HG02610 (cell line): Measurements from ENCODE around the gene CTF1.
A peak's percentile ranks its signal among the peaks of the same experiment; 100 is the strongest.
"Not testable (repeated sequence)": the region's sequence is repeated elsewhere in the genome, so short reads cannot be mapped to it uniquely, and the experiment has no call there.

Experiments
- ATAC-seq: cut with Tn5 transposase; IDR thresholded peaks from one replicate; pipeline ENCODE4 v1.9.1; 2021; ENCODE audit warnings: mild to moderate bottlenecking, moderate library complexity; ENCODE audit not compliant: unreplicated experiment

The CTF1 gene

DNA sequence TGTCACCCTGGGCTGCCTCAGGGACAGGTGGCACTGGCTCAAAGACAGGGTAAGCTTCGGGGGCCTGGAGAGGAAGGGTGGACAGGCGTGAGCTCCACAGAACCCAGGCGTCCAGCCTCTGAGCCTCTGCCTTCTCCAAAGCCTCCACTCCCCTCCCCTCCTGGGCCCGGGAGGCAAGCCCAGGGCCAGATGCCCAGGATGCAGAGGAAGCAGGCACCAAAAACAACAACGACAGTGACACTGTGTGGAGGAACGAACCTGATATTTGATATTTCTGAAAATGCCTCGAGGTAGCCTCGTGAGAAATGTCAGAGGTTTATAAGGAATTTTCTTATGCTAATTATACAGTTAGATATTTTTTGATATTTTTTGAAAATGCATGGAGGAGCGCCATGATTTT lies 8.5 kb upstream of the CTF1 start:
- ATAC-seq, result no peak

DNA sequence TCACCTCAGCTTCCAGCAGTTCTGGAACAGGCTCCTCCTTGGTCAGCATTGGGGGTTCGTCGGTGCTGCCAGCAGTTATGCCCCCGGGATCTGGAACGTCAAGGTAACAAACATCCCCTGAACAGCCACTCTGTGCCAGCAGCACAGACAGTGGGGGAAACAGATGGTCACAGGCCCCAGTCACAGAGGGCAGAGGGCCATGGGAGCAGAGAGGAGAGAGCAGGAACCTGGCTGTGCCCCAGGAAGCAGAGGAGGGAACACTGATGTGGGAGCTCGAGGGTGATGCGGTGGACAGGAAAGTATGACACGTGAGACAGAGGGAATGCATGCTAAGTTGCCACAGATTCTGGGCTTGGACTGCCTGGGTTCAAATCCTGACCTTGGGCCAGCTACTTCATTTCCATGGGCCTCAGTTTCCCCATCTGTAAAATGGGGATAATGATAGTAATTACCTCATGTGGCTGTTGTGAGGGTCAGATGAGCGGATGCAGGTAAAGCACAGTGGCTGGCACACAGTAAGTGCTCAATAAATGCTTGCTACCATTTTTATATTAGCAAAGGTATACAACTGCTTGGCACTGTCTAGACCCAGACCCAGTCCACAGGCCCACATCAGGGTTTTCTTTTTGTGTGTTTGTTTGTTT lies 7.4 kb upstream of the CTF1 start:
- no peak for ATAC-seq

DNA sequence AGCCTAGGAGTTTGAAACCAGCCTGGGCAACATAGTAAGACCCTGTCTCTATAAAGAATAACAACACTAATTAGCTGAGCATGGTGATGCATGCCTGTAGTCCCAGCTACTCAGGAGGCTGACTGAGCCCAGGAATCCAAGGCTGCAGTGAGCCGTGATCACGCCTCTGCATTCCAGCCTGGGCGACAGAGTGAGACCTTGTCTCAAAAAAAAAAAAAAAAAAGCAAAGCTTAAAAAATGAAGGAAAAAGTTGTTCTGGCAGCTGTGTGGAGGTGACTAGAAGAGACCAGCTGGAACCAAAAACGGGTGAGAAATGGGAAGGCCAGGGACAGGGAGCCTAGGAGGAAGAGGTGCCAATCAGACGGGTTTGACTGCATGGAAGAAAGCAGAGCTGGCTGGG lies 6.7 kb upstream of the CTF1 start:
- ATAC-seq, result no peak

DNA sequence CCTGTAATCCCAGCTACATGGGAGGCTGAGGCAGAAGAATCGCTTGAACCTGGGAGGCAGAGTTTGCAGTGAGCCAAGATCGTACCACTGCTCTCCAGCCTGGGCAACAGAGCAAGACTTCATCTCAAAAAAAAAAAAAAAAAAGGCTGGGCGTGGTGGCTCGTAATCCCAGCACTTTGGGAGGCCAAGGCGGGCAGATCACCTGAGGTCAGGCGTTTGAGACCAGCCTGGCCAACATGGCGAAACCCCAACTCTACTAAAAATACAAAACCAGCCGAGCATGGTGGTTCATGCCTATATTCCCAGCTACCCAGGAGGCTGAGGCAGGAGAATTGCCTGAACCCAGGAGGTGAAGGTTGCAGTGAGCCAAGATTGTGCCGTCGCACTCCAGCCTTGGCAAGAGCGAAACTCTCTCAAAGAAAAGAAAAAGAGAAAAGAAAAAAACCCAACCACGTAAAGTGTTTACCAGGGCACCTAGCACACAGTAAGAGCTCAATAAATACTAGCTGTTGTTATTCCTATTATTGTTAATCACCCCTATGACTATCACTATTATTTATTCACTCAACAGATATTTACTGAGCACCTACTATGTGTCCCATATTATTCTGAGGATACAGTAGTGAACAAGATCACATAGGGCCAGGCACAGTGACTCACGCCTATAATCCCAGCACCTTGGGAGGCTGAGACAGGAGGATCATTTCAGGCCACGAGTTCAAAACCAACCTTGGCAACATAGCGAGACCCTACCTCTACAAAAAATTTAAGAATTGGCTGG lies 5.2 kb upstream of the CTF1 start:
- not testable (repeated sequence) for ATAC-seq

DNA sequence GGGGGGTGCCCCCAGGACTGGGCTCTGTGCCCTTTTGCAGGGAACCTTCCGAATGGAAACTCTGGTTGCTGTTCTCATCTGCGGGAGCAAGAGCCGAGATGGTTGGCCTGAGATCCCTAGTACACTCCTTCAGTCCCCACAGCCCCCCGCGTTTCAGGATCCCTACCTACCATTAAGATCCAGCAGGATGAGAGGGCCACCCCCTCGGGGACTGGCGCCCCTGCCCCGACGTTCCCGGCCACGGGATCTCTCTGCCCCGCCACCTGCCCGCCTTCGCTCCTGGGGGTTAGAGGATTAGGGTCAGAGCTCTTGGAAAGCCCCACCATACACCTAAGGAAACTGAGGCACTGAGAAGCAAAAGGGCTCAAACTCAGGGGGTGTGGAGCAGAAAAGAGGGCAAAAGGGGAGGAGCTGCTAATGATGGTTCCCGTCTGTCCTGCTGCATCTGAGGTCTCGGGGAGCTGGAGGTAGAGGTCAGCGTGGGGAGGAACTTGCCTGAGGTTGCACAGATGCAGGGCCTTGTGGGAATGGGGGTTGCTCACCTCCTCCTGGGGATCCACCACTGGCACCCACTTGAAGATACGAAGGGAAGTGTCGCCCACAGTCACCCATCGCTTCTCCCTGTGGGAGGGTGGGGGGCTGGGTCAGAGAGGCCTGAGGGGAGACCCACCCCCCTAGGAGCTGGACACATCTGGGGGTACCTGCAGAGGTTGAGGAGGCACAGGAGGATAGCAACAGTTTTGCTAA lies 3.6 kb upstream of the CTF1 start:
- ATAC-seq, result no peak

GRCh38 chr16:30893417-30893743 lies 3.0 kb upstream of the CTF1 start:
- ATAC-seq, result no peak

DNA sequence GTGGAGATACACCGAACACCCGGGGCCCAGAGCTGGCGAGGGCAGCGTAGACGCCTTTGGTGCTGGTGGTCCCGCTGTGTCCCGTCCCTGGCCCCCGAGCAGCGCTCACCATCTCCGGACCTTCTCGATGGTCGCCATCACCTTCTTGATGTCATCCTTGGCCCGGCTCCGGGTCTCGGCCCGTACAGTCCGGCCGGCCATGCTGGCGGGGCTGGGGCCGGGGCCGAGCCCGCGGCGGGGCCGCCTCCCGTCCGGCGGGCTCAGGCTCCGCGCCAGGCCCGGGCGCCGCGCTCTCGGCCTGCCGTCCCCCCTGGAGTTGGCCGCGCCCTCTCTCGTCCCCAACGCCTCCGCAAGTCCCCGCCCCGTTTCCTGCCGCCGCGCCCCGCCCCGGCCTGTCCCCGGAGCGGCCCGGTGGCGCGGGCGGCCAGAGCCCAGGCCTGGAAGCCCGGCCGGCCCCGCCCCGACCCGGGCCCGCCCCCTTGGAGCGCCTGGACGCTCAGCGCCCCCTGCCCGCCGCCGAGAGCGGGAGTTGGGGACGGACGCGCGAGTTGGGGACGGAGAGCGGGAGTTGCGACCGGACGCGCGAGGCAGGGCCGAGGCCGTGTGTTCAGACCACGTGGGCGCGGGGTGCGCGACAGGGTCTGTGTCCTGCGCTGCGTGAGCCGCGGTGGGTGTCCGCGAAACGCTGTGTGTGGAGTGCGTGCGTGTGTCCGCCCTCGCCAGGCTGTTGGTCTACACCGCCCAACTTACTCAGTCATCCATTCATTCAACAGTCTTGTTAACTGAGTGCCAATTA lies 2.5 kb upstream of the CTF1 start, which contains the start of gene BCL7C:
Gene BCL7C (minus strand): TSS at position 334 of the 796 bp plus-strand sequence. CDS start 133 bp downstream, at position 201.
- peak; percentile 71 for ATAC-seq

DNA sequence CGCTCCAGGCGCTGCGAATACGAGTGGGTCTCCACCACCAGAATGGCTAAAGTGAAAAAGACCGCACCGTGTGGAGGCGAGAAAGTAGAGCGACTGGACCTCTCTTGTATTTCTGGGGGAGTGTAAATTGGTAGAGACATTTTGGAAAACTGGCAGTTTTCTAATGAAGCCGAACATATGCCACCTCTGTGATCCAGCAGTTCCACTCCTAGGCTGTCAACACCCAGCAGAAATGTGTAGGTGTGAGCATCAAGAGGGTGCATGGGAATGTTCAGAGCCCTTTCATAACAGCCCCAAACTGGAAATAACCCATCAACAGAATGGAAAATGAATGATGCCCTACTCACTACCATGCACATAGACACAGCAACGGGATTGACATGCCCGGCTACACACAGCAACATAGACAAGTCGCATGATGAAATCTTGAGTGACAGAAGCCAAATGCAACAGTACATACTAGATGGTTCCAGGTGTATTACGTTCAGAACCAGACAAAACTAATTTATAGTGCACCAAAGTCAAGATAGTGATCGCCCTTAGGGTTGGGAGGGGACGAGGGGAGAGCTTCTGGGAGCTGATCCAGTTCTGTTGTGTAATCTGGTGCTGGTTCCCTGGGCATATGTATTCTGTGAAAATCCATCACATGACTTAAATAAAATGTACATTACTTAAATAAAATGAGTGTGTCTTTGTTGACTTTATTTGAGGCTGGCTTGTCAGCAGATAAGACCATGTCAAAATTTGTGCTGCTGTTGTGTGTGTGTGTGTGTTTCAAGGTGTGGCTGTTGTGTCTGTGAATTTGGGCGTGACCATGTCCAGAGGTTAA lies 1.7 kb upstream of the CTF1 start:
- no peak for ATAC-seq

DNA sequence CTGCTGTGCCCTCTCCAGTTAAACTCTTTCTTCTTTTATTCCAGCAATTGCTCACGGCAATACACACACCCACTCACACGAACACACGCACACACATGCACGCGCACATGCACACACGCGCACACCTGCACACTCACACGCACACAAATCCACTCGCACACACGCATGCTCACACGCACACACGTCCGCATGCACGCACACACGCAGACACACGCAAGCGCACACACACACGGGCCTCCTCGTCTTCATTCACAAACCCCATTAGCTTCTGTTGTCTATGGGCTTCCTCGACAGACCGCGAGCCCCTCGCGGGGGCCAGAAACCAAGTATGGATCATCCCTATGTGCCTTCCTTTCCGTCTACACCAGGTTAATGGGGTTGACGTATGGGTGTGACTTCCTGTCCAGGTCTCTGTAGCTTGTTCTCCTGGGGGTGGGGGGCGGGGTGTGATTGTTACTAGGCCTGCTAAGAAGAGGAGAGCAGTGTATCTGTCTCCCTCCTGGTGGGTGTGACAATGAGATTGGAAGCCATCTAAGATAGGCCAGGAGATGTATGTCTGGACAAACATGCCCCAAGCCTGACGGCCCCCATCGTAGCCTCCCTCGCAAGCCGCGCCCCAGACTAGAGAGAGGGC lies 670 bp upstream of the CTF1 start:
- no peak for ATAC-seq

DNA sequence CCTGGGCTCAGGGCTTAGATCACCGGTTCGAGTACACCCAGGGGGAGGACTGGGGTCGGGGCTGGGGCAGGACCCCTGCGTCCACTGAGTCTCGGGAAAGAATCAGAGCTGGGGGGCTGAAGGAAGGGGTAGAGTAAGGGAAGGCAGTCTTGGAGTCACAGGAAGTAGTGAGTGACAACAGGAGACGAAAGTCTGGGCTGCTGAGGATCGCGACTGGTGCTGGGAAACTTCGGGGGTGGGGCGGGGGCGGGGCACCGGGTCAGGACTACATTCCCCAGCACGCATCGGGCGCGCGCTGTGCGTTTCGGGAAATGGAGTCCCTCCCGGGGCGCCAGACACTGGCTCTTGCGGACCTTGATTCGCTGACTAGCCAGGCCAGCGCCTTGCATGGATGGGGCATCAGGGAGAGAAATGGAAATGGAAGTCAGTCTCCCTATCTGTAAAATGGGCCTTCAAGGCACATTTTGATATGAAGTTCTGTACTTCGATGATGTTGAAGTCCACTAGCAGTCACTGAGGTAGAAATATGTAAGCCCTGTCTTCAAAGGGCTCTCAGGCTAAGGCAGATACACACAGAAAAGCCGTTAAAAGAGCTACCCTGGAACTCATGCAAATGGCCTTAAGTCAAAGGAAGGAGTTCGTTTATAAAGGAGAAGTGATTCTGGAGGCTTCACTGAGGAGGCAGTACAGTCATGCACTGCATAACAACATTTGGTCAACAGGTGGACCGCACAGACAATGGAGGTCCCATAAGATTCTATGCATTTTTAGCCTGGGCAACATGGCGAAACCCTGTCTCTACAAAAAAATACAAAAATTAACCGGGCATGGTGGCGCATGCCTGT lies 697 bp downstream of the CTF1 start:
- ATAC-seq, result no peak

GRCh38 chr16:30899794-30900193 lies 3.4 kb downstream of the CTF1 start:
- no peak for ATAC-seq

- ATAC-seq, result no peak
Measured at GRCh38 chr16:30900588-30900987, 4.2 kb downstream of the CTF1 start.

GRCh38 chr16:30901201-30902028 lies 5.0 kb downstream of the CTF1 start:
- no peak for ATAC-seq

- peak; percentile 57 for ATAC-seq
Measured at GRCh38 chr16:30902029-30902972, 5.9 kb downstream of the CTF1 start.

- no peak for ATAC-seq
Measured at GRCh38 chr16:30903002-30903401, 6.6 kb downstream of the CTF1 start.

GRCh38 chr16:30903596-30903995 lies 7.2 kb downstream of the CTF1 start:
- no peak for ATAC-seq
